K562 (cell line): Measurements from ENCODE around the gene HTR6. TPM values are rescaled to one million over a fixed set of nuclear protein-coding genes. Genes with fewer than 3 reads are reported as not detected.

Experiments used
- ATAC-seq: fragments of 200-7000 bp; cut with Tn5 transposase; 3 replicates; pipeline ENCODE4 v1.9.1; 2020; ENCODE audit warnings: moderate library complexity
- BruUV-seq: library from RNA; stranded (reverse); fragments of 400-500 nt; replicated peaks from 2 replicates; lab custom pipeline; 2021; lab: Mats Ljungman, UMichigan
- CTCF ChIA-PET: fragments of 300-600 bp; formaldehyde crosslinking; extraction: SDS; loops from one replicate; lab custom pipeline; 2021; ENCODE audit warnings: low intra/inter-chr PET ratio; lab: Yijun Ruan, JAX
- POLR2A ChIA-PET: fragments of 300-600, 350-650 bp; sonication (Branson Sonifier 250); formaldehyde crosslinking; extraction: SDS; loops from one replicate; lab custom pipeline; 2021; ENCODE audit warnings: antibody characterized with exemption, inconsistent platforms; lab: Yijun Ruan, JAX
- DNase-seq, 4 experiments: peaks; one replicate each; pipeline versions ENCODE4 v3.0.0 to v3.0.0-alpha.2; 2011 to 2018; ENCODE audit warnings: low spot score in 3 of 4, mixed read lengths in 3 of 4; ENCODE audit errors: extremely low read depth in 1 of 4
- FAIRE-seq: peaks from 2 replicates; lab custom pipeline; 2011; peaks lifted over from hg19 to GRCh38; lab: Jason Lieb, UNC
- H2AFZ ChIP-seq: 2 replicates; pipeline ENCODE4 v1.6.0; 2011; ENCODE audit warnings: low read depth, low read length, control low read depth, inconsistent platforms
- H3K27ac ChIP-seq: fragments of 200-600 bp; 3 replicates; pipeline ENCODE4 v1.8.0; 2011; ENCODE audit warnings: low read depth, mild to moderate bottlenecking, control low read depth, inconsistent platforms, low read length, moderate library complexity, mixed read lengths; ENCODE audit errors: extremely low read depth
- H3K27me3 ChIP-seq, 2 experiments: fragments of 300-600 bp in 1 of 2; 2 replicates in 1 of 2; 3 replicates in 1 of 2; pipeline versions ENCODE4 v1.6.0 to v1.8.0; 2011; ENCODE audit warnings: inconsistent platforms in 2 of 2, low read length in 2 of 2, mild to moderate bottlenecking in 1 of 2, mixed read lengths in 1 of 2, moderate library complexity in 1 of 2; ENCODE audit not compliant: control insufficient read depth in 2 of 2, insufficient read depth in 2 of 2
- H3K36me3 ChIP-seq: fragments of 300-600 bp; 3 replicates; pipeline ENCODE4 v1.8.0; 2011; ENCODE audit warnings: mild to moderate bottlenecking, low read length, inconsistent platforms; ENCODE audit not compliant: control insufficient read depth, insufficient read depth
- H3K4me1 ChIP-seq, 2 experiments: fragments of 200-600 bp in 1 of 2; replicated peaks in 1 of 2; 2 replicates in 1 of 2; 3 replicates in 1 of 2; pipeline versions ENCODE4 v1.5.1 to v1.8.0; 2011; ENCODE audit warnings: inconsistent platforms in 2 of 2, low read length in 2 of 2, mild to moderate bottlenecking in 1 of 2, mixed read lengths in 1 of 2, moderate library complexity in 1 of 2; ENCODE audit not compliant: control insufficient read depth in 2 of 2, insufficient read depth in 2 of 2
- H3K4me2 ChIP-seq: 2 replicates; pipeline ENCODE4 v1.6.1; 2011; ENCODE audit warnings: low read length, control low read depth, inconsistent platforms, mixed read lengths; ENCODE audit not compliant: insufficient read depth
- H3K4me3 ChIP-seq: fragments of 200-600 bp; sonication (generic), shearing (Covaris generic); 2 replicates; pipeline ENCODE4 v1.5.1; 2016; ENCODE audit warnings: control low read depth, inconsistent platforms
- H3K79me2 ChIP-seq: fragments of 200-600 bp; 3 replicates; pipeline ENCODE4 v1.8.0; 2011; ENCODE audit warnings: low read length, inconsistent platforms; ENCODE audit not compliant: control insufficient read depth, insufficient read depth
- H3K9ac ChIP-seq, 2 experiments: 2 replicates each; pipeline versions ENCODE4 v1.6.0 to v1.6.1; 2011; ENCODE audit warnings: low read depth in 2 of 2, low read length in 2 of 2, control low read depth in 1 of 2, inconsistent platforms in 1 of 2, mild to moderate bottlenecking in 1 of 2, mixed read lengths in 1 of 2; ENCODE audit not compliant: insufficient read depth in 1 of 2
- H3K9me1 ChIP-seq: one replicate; pipeline ENCODE4 v1.6.0; 2011; ENCODE audit warnings: inconsistent platforms, mild to moderate bottlenecking, low read length, moderate library complexity; ENCODE audit not compliant: control insufficient read depth, insufficient read depth
- H3K9me3 ChIP-seq: replicated peaks from 2 replicates; pipeline ENCODE4 v1.5.1; 2011; ENCODE audit warnings: low read depth, low read length, inconsistent platforms; ENCODE audit not compliant: control insufficient read depth, insufficient read depth
- H4K20me1 ChIP-seq: replicated peaks from 2 replicates; pipeline ENCODE4 v1.6.1; 2011; ENCODE audit warnings: low read length, inconsistent platforms, mixed read lengths; ENCODE audit not compliant: control insufficient read depth, insufficient read depth
- PATZ1 ChIP-seq: fragments of 250-450 bp; sonication (Bioruptor Pico); IDR thresholded peaks from 2 replicates; pipeline ENCODE4 v1.5.0; 2020; ENCODE audit warnings: mild to moderate bottlenecking, borderline replicate concordance
- POLR2H ChIP-seq: IDR thresholded peaks from 2 replicates; pipeline ENCODE4 v1.6.1; 2016; ENCODE audit warnings: missing genetic modification characterization, low read depth, mild to moderate bottlenecking, control low read depth, missing compliant biosample characterization, moderate library complexity
- PYGO2 ChIP-seq: fragments of 450-650 bp; IDR thresholded peaks from 2 replicates; pipeline ENCODE4 v1.6.1; 2016; ENCODE audit warnings: mild to moderate bottlenecking, missing genetic modification characterization, moderate library complexity, missing compliant biosample characterization
- RBM25 ChIP-seq: fragments of 200-400 bp; formaldehyde crosslinking; IDR thresholded peaks from 2 replicates; pipeline ENCODE4 v1.6.1; 2018; ENCODE audit warnings: low read length, low read depth, moderate library complexity; ENCODE audit not compliant: severe bottlenecking
- SPI1 ChIP-seq: IDR thresholded peaks from 2 replicates; pipeline ENCODE4 v1.6.1; 2011; ENCODE audit warnings: low read depth, low read length, control low read depth, borderline replicate concordance
- VEZF1 ChIP-seq: fragments of 200-800 bp; sonication (Bioruptor generic); IDR thresholded peaks from 2 replicates; pipeline ENCODE4 v1.6.1; 2017; ENCODE audit warnings: missing genetic modification characterization, missing compliant biosample characterization
- WGBS: fragments of 100-300 bp; shearing (Covaris generic); methylation state at CpG from one replicate; pipeline ENCODE4 v1.1.6; 2016; ENCODE audit warnings: low coverage, mixed read lengths; ENCODE audit not compliant: insufficient coverage; ENCODE audit errors: missing lambda C conversion rate; 5-methylcytosine and 5-hydroxymethylcytosine counted together
- in situ Hi-C: fragments of 300-500 bp; cut with MboI; formaldehyde crosslinking; loops from 4 replicates; pipeline ENCODE4 v1.15.0; 2018; ENCODE audit warnings: inconsistent platforms, mixed read lengths
- intact Hi-C: fragments of 100-400 bp; cut with micrococcal nuclease; formaldehyde crosslinking; loops from 2 replicates; pipeline ENCODE4 v1.14.2; 2022
- polyA plus RNA-seq, 8 experiments: library from polyadenylated mRNA; depleted of rRNA in 4 of 8; stranded (reverse) in 5 of 8; unstranded in 3 of 8; fragments of >200 nt; fragmentation: Nextera tagmentation in 2 of 8; fragmentation: Illumina TruSeq in 1 of 8; extraction: Ambion mirVana in 2 of 8; extraction: Trizol in 1 of 8; gene quantifications; 2 replicates each; pipeline versions ENCODE4 v1.2.1 to v1.2.3, GENCODE V29; 2011 to 2014; ENCODE audit warnings: inconsistent platforms in 1 of 8, missing spikeins in 1 of 8
- total RNA-seq, 7 experiments: library from RNA; depleted of rRNA in 6 of 7; stranded (reverse); fragments of >200 nt in 6 of 7; fragmentation: Illumina TruSeq in 2 of 7; extraction: Trizol in 2 of 7; gene quantifications; 2 replicates each; pipeline versions ENCODE4 v1.2.1 to v1.2.3, GENCODE V29; 2011 to 2021; ENCODE audit warnings: low replicate concordance in 1 of 7

The HTR6 gene
- total and polyA plus RNA-seq, 9 of the 15 experiments (the other 6 are each of a cell fraction or from before 2014, with no cell fraction given), result not detected

GRCh38 chr1:19655718-19656080 is 9.0 kb upstream of the HTR6 start:
- Histone ChIP-seq H4K20me1 (no peaks in the 10 kb centered on the region), H3K4me3 (no peak overlapping the region), H3K4me2 (no peak overlapping the region), H2AFZ (no peak overlapping the region), H3K79me2 (no peaks in the 10 kb centered on the region), H3K27ac (no peak overlapping the region), H3K9me1 (no peaks in the 10 kb centered on the region), H3K9me3 (no peaks in the 10 kb centered on the region), H3K9ac (no peak overlapping the region), H3K27me3 (peaks cover 0 to 28% of the 10 kb centered on the region in 2 experiments; a peak in 3 of 5 replicates), H3K4me1 (peaks cover 14 to 24% of the 10 kb centered on the region in 2 experiments; a peak in 4 of 5 replicates), H3K36me3 (no peaks in the 10 kb centered on the region)
- FAIRE-seq (no peak), DNase-seq (no peak), ATAC-seq (no peak)
- no TSS peak for BruUV-seq
- in situ Hi-C loops, result loop anchor here (10.0 to 25.0 kb wide), 5 partner anchors 411 to 1043 kb away; no protein-coding TSS in a partner anchor
- WGBS, result 9% methylated on average over 8 of the region's 8 CpGs
- intact Hi-C loops, result loop anchor here (10.0 kb wide), 2 partner anchors 471 to 751 kb away; partner anchors contain the start of gene ALDH4A1
- TF ChIP-seq POLR2H (tag) (no peak), RBM25 (peak; percentile 31), PYGO2 (no peak)
- ChIA-PET POLR2A (interaction anchor here (0.8 kb wide), 1 partner anchor 362 kb away, joined by 3 read pairs; no protein-coding TSS in a partner anchor), CTCF (no interaction called here)

- FAIRE-seq (no peak), DNase-seq (no peak), ATAC-seq (no peak)
- no TSS peak for BruUV-seq
- no peaks in the 10 kb centered on the region for H3K9me1 ChIP-seq
- peaks cover 0 to 31% of the 10 kb centered on the region in 2 experiments; a peak in 3 of 5 replicates for H3K27me3 ChIP-seq
- H2AFZ ChIP-seq, result no peak overlapping the region
- H3K4me1 ChIP-seq, result peaks cover 8 to 19% of the 10 kb centered on the region in 2 experiments; a peak in 4 of 5 replicates
- peak; percentile 34; the same call in 1 of the 2 replicates for TF ChIP-seq VEZF1
- TF ChIP-seq SPI1, result peak; percentile 75
- no peak for TF ChIP-seq PATZ1 (CRISPR knock-in tag)
- ChIA-PET CTCF (no interaction called here), POLR2A (interaction anchor here (0.8 kb wide), 1 partner anchor 363 kb away, joined by 3 read pairs; no protein-coding TSS in a partner anchor)
- in situ Hi-C loops, result loop anchor here (10.0 to 25.0 kb wide), 5 partner anchors 411 to 1044 kb away; no protein-coding TSS in a partner anchor
- no peak overlapping the region for H3K9ac ChIP-seq
- H3K79me2 ChIP-seq, result no peaks in the 10 kb centered on the region
- no peak overlapping the region for H3K4me3 ChIP-seq
- intact Hi-C loops, result loop anchor here (10.0 kb wide), 2 partner anchors 471 to 751 kb away; partner anchors contain the start of gene ALDH4A1
- H3K27ac ChIP-seq, result no peak overlapping the region
- H3K4me2 ChIP-seq, result no peak overlapping the region
- no peaks in the 10 kb centered on the region for H3K36me3 ChIP-seq
- H3K9me3 ChIP-seq, result no peaks in the 10 kb centered on the region
- WGBS, result 33% methylated on average over 8 of the region's 9 CpGs
- no peaks in the 10 kb centered on the region for H4K20me1 ChIP-seq
Observed at GRCh38 chr1:19656134-19656779, 8.4 kb upstream of the HTR6 start.
